AG09319 (cell line): Measurements from ENCODE around the gene LEMD1.

Experiments
- DNase-seq: peaks from one replicate; pipeline ENCODE4 v3.0.0-alpha.2; 2010; ENCODE audit warnings: low read depth; ENCODE audit errors: extremely low read depth
- CTCF ChIP-seq: IDR thresholded peaks from 2 replicates; pipeline ENCODE4 v1.5.1; 2011; ENCODE audit warnings: low read depth, mild to moderate bottlenecking, inconsistent platforms, low read length, moderate library complexity

The LEMD1 gene

GRCh38 chr1:205421798-205422197 lies at the start of gene LEMD1:
LEMD1 (minus strand) TSS chr1:205422056; CDS start chr1:205420536, 1,520 bp downstream.
- no peak for DNase-seq
- TF ChIP-seq CTCF = no peak

- no peak for TF ChIP-seq CTCF
- no peak for DNase-seq
Observed at GRCh38 chr1:205470131-205470530, 48.3 kb upstream of the LEMD1 start.

GRCh38 chr1:205466595-205467220 lies 44.9 kb upstream of the LEMD1 start:
- TF ChIP-seq CTCF = no peak
- DNase-seq = no peak

- no peak for DNase-seq
- no peak for TF ChIP-seq CTCF
Observed at GRCh38 chr1:205465392-205465791, 43.5 kb upstream of the LEMD1 start.

GRCh38 chr1:205458777-205459566 lies 37.1 kb upstream of the LEMD1 start:
- TF ChIP-seq CTCF = no peak

GRCh38 chr1:205456868-205457745 lies 35.3 kb upstream of the LEMD1 start:
- no peak for DNase-seq
- TF ChIP-seq CTCF = no peak

More at GRCh38 chr1:205458777-205459566, 37.1 kb upstream of the LEMD1 start:
- DNase-seq = no peak

- no peak for TF ChIP-seq CTCF
- no peak for DNase-seq
Observed at GRCh38 chr1:205456383-205456867, 34.6 kb upstream of the LEMD1 start.
